GM12878 (cell line): ENCODE data around the gene CXCL14. TPM values are rescaled to one million over a fixed set of nuclear protein-coding genes. Genes with fewer than 3 reads are reported as not detected.

ENCODE experiments used
- ATAC-seq: fragments of 200-7000 bp; cut with Tn5 transposase; 3 replicates; pipeline ENCODE4 v1.9.1; 2020; ENCODE audit warnings: mild to moderate bottlenecking, moderate library complexity
- BruUV-seq: library from RNA; stranded (reverse); fragments of 400-500 nt; replicated peaks from 2 replicates; lab custom pipeline; 2021; lab: Mats Ljungman, UMichigan
- CTCF ChIA-PET: fragments of 300-600 bp; sonication (Branson Sonifier 250); formaldehyde crosslinking; extraction: SDS; loops from one replicate; lab custom pipeline; 2021; ENCODE audit warnings: inconsistent platforms; lab: Yijun Ruan, JAX
- POLR2A ChIA-PET: fragments of 350-600 bp; formaldehyde crosslinking; extraction: SDS; loops from one replicate; lab custom pipeline; 2021; ENCODE audit warnings: inconsistent platforms; lab: Charles Lee
- RAD21 ChIA-PET: fragments of 300-600 bp; sonication (Branson Sonifier 250); formaldehyde crosslinking; loops from one replicate; lab custom pipeline; 2023; ENCODE audit warnings: antibody characterized with exemption; ENCODE audit not compliant: unreplicated experiment; lab: Charles Lee
- SMC1A ChIA-PET: fragments of 300-600 bp; sonication (Branson Sonifier 250); formaldehyde crosslinking; loops from one replicate; lab custom pipeline; 2023; ENCODE audit not compliant: unreplicated experiment, uncharacterized antibody; lab: Charles Lee
- DNase-seq: peaks from one replicate; pipeline ENCODE4 v3.0.0-alpha.2; 2011; ENCODE audit warnings: low read depth, low spot score
- FAIRE-seq: peaks from 3 replicates; lab custom pipeline; 2011; peaks lifted over from hg19 to GRCh38; lab: Jason Lieb, UNC
- H2AFZ ChIP-seq: 2 replicates; pipeline ENCODE4 v1.6.0; 2011; ENCODE audit warnings: low read depth, low read length, control low read depth; ENCODE audit not compliant: control insufficient read depth
- H3K27ac ChIP-seq: 2 replicates; pipeline ENCODE4 v1.5.1; 2011; ENCODE audit warnings: control low read depth; ENCODE audit not compliant: control insufficient read depth, insufficient read depth
- H3K27me3 ChIP-seq, 2 experiments: replicated peaks in 1 of 2; 2 replicates each; pipeline versions ENCODE4 v1.6.0 to v1.6.1; 2011; ENCODE audit warnings: low read length in 1 of 2; ENCODE audit not compliant: control insufficient read depth in 2 of 2, insufficient read depth in 2 of 2
- H3K36me3 ChIP-seq, 2 experiments: 2 replicates each; pipeline ENCODE4 v1.5.1; 2011; ENCODE audit warnings: low read length in 1 of 2; ENCODE audit not compliant: control insufficient read depth in 2 of 2, insufficient read depth in 2 of 2
- H3K4me1 ChIP-seq: 2 replicates; pipeline ENCODE4 v1.6.1; 2011; ENCODE audit warnings: mild to moderate bottlenecking, low read length, moderate library complexity, mixed read lengths; ENCODE audit not compliant: control insufficient read depth, insufficient read depth
- H3K4me2 ChIP-seq: 2 replicates; pipeline ENCODE4 v1.6.0; 2011; ENCODE audit warnings: control low read depth; ENCODE audit not compliant: control insufficient read depth, insufficient read depth
- H3K4me3 ChIP-seq: fragments of 200-600 bp; sonication (generic); 2 replicates; pipeline ENCODE4 v1.5.1; 2016
- H3K79me2 ChIP-seq: 2 replicates; pipeline ENCODE4 v1.6.0; 2011; ENCODE audit warnings: low read length; ENCODE audit not compliant: control insufficient read depth, insufficient read depth
- H3K9ac ChIP-seq: 2 replicates; pipeline ENCODE4 v1.8.0; 2011; ENCODE audit warnings: low read length, control low read depth, mixed read lengths; ENCODE audit not compliant: control insufficient read depth, insufficient read depth
- H3K9me3 ChIP-seq: replicated peaks from 3 replicates; pipeline ENCODE4 v1.5.1; 2011; ENCODE audit warnings: mild to moderate bottlenecking, low read length; ENCODE audit not compliant: control insufficient read depth, insufficient read depth
- H4K20me1 ChIP-seq: 2 replicates; pipeline ENCODE4 v1.6.0; 2011; ENCODE audit not compliant: control insufficient read depth, insufficient read depth
- ATF7 ChIP-seq: fragments of 450-650 bp; IDR thresholded peaks from 2 replicates; pipeline ENCODE4 v1.6.1; 2016; ENCODE audit warnings: low read depth, mild to moderate bottlenecking
- CBX3 ChIP-seq: fragments of 200-600 bp; sonication (generic); IDR thresholded peaks from 2 replicates; pipeline ENCODE4 v1.6.1; 2016; ENCODE audit warnings: low read depth, borderline replicate concordance
- CEBPZ ChIP-seq: fragments of 150-350 bp; IDR thresholded peaks from 2 replicates; pipeline ENCODE4 v1.6.1; 2016; ENCODE audit warnings: low read depth, low read length
- CTCF ChIP-seq, 3 experiments: IDR thresholded peaks in 2 of 3; conservative IDR thresholded peaks in 1 of 3; 2 replicates each; pipeline ENCODE4 v1.5.1; 2011; ENCODE audit warnings: low read depth in 3 of 3, low read length in 3 of 3, mild to moderate bottlenecking in 3 of 3, control low read depth in 2 of 3, moderate library complexity in 2 of 3, inconsistent platforms in 1 of 3, mixed read lengths in 1 of 3; ENCODE audit not compliant: control insufficient read depth in 2 of 3, insufficient read depth in 1 of 3; ENCODE audit errors: extremely low read depth in 1 of 3
- FOS ChIP-seq: IDR thresholded peaks from 3 replicates; pipeline ENCODE4 v1.6.1; 2011; ENCODE audit warnings: borderline replicate concordance; ENCODE audit not compliant: insufficient read length; ENCODE audit errors: extremely low read depth
- HDAC6 ChIP-seq: fragments of 200-600 bp; sonication (generic); IDR thresholded peaks from one replicate; pipeline ENCODE4 v1.8.0; 2017; ENCODE audit warnings: antibody characterized with exemption; ENCODE audit not compliant: unreplicated experiment
- IRF5 ChIP-seq: fragments of 450-650 bp; IDR thresholded peaks from 2 replicates; pipeline ENCODE4 v1.6.1; 2017; ENCODE audit warnings: borderline replicate concordance
- LARP7 ChIP-seq: fragments of 450-650 bp; IDR thresholded peaks from 2 replicates; pipeline ENCODE4 v1.6.1; 2017; ENCODE audit warnings: mild to moderate bottlenecking
- MXI1 ChIP-seq: fragments of 150-350 bp; IDR thresholded peaks from 2 replicates; pipeline ENCODE4 v1.6.1; 2011; ENCODE audit warnings: low read depth, mild to moderate bottlenecking, inconsistent platforms, low read length, improper control_type of control experiment
- MYB ChIP-seq: fragments of 150-350 bp; IDR thresholded peaks from 2 replicates; pipeline ENCODE4 v1.6.1; 2014; ENCODE audit warnings: mild to moderate bottlenecking, low read depth, low read length, borderline replicate concordance
- RELA ChIP-seq: fragments of 450-650 bp; IDR thresholded peaks from 2 replicates; pipeline ENCODE4 v1.8.0; 2014; ENCODE audit warnings: borderline replicate concordance; ENCODE audit not compliant: partially characterized antibody
- ZBTB11 ChIP-seq: fragments of 450-650 bp; formaldehyde crosslinking; IDR thresholded peaks from 2 replicates; pipeline ENCODE4 v1.5.0; 2022; ENCODE audit warnings: mild to moderate bottlenecking, missing genetic modification characterization
- ZNF622 ChIP-seq: fragments of 450-650 bp; IDR thresholded peaks from 2 replicates; pipeline ENCODE4 v1.6.1; 2017; ENCODE audit warnings: mild to moderate bottlenecking, inconsistent platforms
- WGBS: methylation state at CpG from one replicate; pipeline ENCODE4 v1.1.6; 2016; ENCODE audit warnings: low lambda C conversion rate; ENCODE audit not compliant: insufficient replicate concordance, insufficient coverage; ENCODE audit errors: missing lambda C conversion rate; 5-methylcytosine and 5-hydroxymethylcytosine counted together
- in situ Hi-C: fragments of 300-500 bp; cut with MboI; formaldehyde crosslinking; loops from 9 replicates; pipeline ENCODE4 v1.14.3; 2018; ENCODE audit warnings: mixed read lengths
- intact Hi-C: fragments of 100-400 bp; cut with micrococcal nuclease; formaldehyde crosslinking; loops from one replicate; pipeline ENCODE4 v1.14.2; 2022; ENCODE audit not compliant: unreplicated experiment
- polyA plus RNA-seq, 11 experiments: library from polyadenylated mRNA; depleted of rRNA in 4 of 11; unstranded in 6 of 11; stranded (reverse) in 5 of 11; fragments of >200 nt; fragmentation: Nextera tagmentation in 4 of 11; fragmentation: Illumina TruSeq in 1 of 11; extraction: Ambion mirVana in 4 of 11; extraction: Trizol in 1 of 11; gene quantifications; 1 replicate in 1 of 11; 2 replicates in 10 of 11; pipeline versions ENCODE4 v1.2.1 to v1.2.3, GENCODE V29; 2011 to 2016; ENCODE audit warnings: inconsistent platforms in 2 of 11, missing spikeins in 2 of 11, low read depth in 1 of 11
- total RNA-seq, 4 experiments: library from RNA; depleted of rRNA in 3 of 4; stranded (reverse); fragments of >200 nt in 3 of 4; fragmentation: Illumina TruSeq in 1 of 4; extraction: Trizol in 1 of 4; gene quantifications; 2 replicates each; pipeline versions ENCODE4 v1.2.1 to v1.2.3, GENCODE V29; 2013 to 2021

CXCL14 gene
- total and polyA plus RNA-seq, 10 of the 15 experiments (the other 5 are each of a cell fraction or from before 2014, with no cell fraction given) = 0.05 TPM; not detected in 9

GRCh38 chr5:135626636-135627035 lies 47.8 kb upstream of the CXCL14 start (continued):
- TF ChIP-seq ZBTB11 (CRISPR knock-in tag) = no peak
- TF ChIP-seq MXI1 = no peak
- no peak for TF ChIP-seq IRF5
- TF ChIP-seq LARP7 = no peak

- in situ Hi-C loops = no loop called here
- H3K4me2 ChIP-seq = no peak overlapping the region
- no peaks in the 10 kb centered on the region for H3K27me3 ChIP-seq
- BruUV-seq = no TSS peak
- WGBS = 2% methylated on average over 3 of the region's 3 CpGs
- no peaks in the 10 kb centered on the region for H3K36me3 ChIP-seq
- intact Hi-C loops = no loop called here
- DNase-seq = no peak
- no peaks in the 10 kb centered on the region for H3K9me3 ChIP-seq
- no peak overlapping the region for H3K27ac ChIP-seq
- ChIA-PET POLR2A (no interaction called here), SMC1A (no interaction called here), RAD21 (no interaction called here), CTCF (no interaction called here)
- no peak for FAIRE-seq
- no peak overlapping the region for H3K9ac ChIP-seq
- H3K4me1 ChIP-seq = no peaks in the 10 kb centered on the region
- H3K79me2 ChIP-seq = no peaks in the 10 kb centered on the region
- no peak overlapping the region for H2AFZ ChIP-seq
- H4K20me1 ChIP-seq = peaks cover 3% of the 10 kb centered on the region; the same call in 1 of the 2 replicates
- no peak overlapping the region for H3K4me3 ChIP-seq
- ATAC-seq = no peak
- TF ChIP-seq CTCF (IDR thresholded peaks at IDR 0.05 in 2 of 3, conservative IDR thresholded peaks at IDR 0.05 in 1 of 3; ENCODE audit: control insufficient read depth in 2 of 3, extremely low read depth in 1 of 3, insufficient read depth in 1 of 3, low read depth in 3 of 3, low read length in 3 of 3) (no peak), RELA (no peak), MYB (no peak), FOS (no peak), ZNF622 (no peak), CEBPZ (no peak), HDAC6 (no peak), ATF7 (no peak), CBX3 (no peak)
Observed at GRCh38 chr5:135625961-135626360, 47.2 kb upstream of the CXCL14 start.
